NCI-H2107 (cell line): ENCODE results near the gene AANAT.

Source experiments
- DNase-seq: peaks from one replicate; lab custom pipeline; 2025; lab: John Stamatoyannopoulos, UW

AANAT gene

DNA sequence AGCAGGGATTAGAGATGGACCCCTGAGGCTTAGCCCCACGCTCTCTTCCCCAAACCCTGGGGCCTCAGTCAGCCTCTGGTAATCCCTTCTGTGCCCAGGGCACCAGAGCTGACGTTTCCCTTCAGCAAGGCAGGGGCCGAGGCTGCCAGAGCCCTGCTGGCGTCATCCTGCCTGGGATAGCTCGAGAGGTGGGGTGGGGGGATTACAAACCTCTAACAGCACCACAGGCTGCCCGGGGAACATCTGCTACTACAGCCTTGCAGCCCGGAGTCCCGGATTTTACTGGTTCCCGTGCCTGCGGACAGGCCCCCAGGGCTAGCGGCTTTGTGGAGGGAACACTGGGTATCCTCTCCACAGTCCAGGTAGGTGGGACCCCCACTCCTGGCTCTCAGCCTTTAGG lies at the start of gene AANAT:
Gene AANAT (plus strand): TSS at position 238 of the 400 bp plus-strand sequence. CDS start 1,144 bp downstream, outside the sequence.
- DNase-seq, result no peak

DNA sequence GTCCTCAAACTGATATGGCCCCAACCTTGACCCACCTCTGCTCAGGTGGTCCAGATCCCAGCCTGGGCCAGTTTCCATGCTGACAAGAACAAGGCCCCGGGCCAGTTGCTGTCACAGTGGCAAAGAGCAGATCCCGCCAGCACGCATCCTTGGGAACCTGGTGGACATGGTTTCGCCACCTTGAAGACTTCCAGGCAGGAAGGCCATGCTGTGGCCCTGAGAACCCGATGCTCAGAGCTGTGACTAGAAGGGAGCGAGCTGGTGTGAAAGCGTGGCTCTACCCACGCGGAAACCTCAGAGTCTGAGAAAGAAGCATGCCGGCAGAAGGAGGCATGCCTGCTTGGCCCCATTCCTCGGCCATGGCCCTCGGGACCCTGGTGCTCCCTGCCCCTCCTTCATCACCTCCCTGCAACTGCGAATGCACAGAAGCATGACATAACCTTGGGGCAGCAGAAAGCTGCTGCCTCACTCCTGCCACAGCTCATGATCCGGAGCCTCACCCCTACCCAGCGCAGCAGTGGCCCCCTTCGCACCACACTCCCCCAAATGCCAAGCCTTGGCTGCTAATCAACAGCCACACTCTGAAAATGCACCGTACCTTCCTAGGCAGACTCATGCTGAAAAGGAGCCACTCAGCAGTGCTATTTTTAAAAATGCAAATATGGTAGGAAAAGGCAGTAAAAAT lies 47.7 kb upstream of the AANAT start:
- no peak for DNase-seq

DNA sequence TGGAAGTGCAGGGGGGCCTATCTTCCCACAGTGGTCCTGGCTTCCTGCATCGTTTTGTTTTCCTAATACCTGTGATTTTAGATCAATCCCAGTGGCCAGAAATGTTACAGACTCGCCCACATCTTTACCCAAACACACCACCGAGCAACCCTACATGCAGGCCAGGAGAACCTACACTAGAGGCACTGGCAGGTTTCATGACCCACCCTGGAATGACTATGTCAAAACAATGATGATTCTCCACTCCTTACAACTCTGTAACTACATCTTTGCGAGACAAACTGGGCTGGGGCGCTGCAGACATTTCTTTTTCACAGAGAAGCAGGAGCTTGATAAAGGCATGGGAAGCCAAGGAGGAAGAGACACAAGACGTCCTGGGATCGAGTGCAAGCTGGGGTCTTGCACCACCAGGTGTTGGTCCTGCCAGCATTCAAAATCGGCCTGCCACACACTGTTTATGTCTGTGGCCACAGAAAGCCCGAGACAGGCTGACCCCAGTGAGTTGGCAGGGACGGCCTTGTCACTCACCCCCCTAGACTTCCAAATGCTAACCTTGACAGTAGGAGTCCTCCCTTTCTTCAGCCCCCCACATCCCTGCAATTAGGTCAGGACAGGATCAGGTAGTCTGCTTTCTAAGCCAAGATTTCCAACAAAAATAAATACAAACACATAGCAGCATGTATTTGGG lies 46.9 kb upstream of the AANAT start:
- no peak for DNase-seq

DNA sequence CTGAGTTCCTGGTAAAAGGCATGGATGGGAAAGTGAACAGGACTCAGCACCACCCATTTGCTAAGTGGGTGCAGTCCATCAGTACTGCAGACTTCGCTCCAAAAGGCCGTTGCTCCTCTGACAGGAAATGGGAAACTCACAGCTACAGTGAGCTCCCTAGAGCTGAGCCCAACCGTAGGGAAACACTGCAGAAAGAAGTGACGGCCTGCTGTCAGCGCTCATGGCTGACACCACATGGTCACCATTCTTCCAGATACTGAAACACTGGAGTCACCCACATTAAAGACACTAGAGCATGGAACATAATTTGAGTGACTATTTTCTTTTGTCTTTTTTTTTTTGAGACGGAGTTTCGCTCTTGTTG lies 46.4 kb upstream of the AANAT start:
- no peak for DNase-seq

DNA sequence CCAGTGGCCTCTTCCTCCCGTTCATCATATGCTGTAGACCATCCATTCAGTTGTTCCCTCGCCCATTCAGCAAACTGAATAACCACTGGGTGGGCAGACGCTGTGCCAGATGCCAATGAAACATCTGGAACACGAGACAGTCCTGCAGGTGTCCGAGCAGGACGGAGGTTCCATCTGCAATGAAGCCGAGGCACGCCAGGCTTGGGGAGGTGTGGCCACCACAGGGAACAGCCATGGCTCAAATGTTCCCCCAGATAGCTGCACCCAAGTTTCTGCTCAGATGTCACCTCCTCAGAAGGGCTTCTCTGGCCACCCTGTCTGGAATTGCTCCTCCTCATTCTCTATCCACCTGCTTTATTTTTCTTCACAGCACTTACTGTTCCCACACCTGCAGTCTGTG lies 45.0 kb upstream of the AANAT start:
- DNase-seq, result no peak

DNA sequence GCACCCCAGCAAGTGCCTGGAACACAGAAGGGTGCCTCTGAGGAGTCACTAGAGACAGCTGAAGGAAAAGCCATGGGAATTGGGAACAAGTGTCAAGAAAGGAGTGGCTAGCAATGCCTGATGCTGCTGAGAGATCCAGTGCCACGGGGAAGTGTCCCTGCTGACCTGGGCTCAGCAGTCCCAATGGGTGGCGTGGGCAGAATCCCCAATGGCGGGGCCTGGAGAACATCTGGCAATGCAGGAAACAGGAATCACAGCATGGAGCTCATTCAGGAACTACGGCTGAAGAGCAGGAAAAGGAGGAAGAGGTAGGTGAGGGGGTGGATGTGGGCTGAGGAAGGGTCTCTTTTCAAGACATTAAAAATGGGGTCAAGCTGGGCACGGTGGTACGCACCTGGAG lies 44.5 kb upstream of the AANAT start:
- no peak for DNase-seq

DNA sequence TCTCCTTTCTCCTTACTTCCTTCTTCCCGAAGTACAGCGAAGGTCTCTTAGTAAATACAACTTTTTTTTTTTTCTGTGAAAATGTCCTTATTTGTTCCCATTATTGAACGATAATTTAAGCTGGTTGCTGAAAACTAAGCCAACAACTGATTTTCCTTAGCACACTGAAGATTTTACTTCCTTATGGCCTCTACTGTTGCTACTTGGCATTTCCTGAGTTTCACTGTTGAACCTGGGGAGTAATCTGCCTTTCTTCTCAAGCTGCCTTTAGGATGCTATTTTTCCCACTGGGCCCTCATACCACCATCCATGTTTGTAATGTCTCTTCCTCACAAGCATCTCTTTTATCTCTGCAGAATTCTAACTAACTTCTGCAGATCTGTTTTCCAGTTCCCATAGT lies 40.5 kb upstream of the AANAT start:
- DNase-seq, result no peak

DNA sequence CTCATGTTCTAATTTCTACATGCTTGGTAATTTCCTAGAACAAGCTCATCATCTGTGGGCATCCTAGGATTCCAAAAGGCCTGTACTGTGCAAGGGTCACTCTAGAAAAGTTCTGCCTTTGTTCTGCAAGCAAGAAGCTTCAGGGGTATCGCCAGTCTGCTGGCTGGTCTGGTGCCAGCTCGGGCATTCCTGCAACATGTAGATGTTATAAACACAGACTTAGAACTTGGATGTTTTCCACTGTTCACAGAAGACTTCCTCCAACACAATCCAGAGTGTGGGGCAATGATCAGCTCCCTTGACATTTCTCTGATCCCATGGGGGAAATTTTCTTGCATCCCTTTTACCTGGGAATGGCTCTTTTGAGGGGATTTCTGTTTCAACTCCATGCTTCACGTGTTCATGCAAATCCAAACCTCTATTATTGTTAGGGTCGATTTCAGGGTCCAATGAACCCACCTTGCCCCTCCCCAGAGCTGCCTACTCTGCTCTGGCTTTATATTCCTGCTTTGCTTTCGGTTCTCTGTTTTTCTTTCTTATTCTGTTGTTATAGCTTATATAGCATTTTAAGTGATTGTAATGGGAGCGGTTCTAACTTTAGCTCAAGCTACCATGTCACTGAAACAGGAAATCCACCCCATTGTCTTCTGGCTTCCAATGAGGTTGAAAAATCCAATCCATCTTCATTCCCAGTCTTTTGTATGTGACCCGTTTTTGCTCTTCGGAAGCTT lies 39.7 kb upstream of the AANAT start:
- no peak for DNase-seq

DNA sequence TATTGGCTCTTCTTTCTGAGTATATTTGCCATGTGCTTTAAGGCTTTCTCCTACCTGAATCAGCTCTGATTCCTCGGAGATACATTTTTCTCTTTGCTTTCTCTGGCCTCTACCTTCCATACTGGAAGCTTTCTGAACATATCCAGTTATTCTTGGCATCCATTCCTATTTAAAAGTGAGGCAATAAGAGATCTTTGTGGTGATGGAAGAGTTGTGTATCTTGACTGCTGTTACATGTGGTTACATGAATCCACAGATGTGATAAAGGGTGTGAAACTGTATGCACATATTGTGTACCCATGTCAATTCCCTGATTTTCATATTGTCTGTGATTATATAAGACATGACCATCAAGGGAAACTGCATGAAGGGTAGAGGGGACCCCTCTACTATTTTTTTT lies 38.9 kb upstream of the AANAT start:
- no peak for DNase-seq

DNA sequence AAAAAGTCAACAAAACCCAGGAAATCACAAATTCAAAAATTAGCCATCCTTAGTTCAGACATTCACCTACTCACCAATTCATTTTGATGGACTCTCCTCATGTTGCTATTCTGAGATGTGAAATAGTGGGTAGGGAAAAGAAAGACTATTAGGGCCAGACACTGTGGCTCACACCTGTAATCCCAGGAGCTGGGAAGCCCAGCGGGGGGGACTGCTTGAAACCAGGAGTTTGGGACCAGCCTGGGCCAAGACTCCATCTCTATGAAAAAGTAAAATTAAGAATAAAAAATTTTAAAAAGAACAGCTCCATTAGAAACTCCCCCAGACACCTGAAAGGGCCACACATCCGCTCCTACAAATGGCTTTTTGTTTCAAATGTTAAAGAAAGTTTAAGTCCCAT lies 35.9 kb upstream of the AANAT start:
- no peak for DNase-seq

DNA sequence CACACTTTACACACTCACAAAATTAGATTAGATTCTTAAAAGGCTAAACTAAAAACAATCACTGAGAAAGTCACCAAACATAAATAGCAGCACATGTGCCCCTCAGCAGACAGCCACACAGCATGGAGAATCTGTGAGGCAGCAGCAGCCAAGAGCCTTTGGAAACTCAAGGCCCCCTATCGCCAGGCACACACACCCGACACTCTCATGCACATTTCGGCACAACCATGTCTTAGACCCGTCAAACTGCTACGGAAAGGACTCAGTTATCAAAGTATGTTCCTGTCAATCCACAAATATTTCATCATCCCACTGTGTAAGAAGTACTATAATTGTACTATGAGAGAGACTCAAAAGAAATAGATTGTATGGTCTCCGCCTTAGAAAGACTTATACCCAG lies 35.4 kb upstream of the AANAT start:
- no peak for DNase-seq

DNA sequence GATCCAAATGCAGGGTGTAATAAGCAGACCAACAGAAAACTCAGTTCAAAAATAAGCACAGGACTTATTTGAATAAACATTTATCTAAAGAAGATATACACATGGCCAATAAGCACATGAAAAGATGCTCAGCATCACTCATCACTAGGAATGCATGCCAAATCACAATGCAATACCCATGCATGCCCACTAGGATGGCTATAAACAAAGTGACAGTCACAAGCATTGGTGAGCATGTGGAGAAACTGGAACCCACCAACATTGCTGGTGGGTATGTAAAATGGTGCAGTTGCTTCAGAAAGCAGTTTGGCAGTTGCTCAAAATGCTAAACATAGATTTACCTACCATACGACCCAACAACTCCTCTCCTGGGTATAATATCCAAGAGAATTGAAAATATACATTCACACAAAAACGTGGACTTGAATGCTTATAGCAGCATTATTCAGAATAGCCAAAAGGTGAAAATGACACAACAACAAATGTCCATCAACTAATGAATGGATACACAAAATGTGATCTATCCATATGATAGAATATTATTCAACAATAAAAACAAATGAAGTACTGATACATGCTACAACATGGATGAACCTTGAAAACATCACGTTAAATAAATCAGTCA lies 34.6 kb upstream of the AANAT start:
- DNase-seq, result no peak

DNA sequence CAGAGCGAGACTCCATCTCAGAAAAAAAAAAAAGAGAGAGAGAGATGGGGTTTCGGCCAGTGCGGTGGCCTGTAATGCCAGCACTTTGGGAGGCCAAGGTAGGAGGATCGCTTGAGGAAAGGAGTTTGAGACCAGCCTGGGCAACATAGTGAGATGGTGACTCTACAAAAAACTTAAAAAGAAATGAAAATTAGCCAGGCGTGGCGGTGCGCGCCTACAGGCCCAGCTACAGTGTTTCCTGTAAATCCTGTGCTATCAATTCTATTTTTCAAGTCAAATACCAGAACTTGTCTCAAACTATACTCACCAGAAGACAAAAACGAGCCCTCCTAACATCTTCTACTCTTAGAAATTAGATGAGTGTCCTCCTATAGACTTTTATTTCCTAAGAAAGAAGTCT lies 33.7 kb upstream of the AANAT start:
- no peak for DNase-seq

DNA sequence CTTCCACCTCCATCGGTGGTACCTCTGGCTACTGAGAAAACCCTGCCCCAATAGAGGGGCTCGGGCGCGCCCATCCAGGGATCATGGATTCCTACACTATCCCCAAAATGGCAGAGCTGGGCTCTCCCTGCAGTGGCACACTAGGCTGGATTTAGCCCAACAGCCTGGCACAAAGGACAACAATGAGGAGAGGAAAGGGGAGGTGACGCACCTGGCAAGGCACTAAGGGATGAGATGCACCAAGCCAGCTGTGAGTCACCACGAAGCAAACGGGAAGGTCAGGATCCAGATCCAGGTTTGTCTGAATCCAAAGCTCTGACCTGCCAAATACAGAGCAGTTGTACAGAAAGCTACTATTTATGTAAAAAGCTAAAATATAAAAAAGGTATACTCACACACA lies 32.5 kb upstream of the AANAT start:
- DNase-seq, result no peak

DNA sequence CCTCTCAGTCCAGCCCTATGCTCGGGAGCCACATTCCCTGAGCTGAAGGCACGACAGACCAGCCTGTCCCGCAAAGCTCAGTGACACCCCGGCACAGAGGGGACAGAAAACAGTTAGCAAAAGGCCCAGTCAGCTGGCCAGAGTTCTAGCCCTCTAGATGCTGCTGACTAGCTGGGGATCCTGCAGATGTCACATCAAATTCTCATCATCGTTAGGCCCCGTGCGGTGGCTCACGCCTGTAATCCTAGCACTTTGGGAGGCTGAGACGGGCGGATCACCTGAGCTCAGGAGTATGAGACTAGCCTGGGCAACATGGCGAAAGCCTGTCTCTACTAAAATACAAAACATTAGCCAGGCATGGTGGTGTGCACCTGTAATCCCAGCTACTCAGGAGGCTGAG lies 31.7 kb upstream of the AANAT start:
- no peak for DNase-seq

DNA sequence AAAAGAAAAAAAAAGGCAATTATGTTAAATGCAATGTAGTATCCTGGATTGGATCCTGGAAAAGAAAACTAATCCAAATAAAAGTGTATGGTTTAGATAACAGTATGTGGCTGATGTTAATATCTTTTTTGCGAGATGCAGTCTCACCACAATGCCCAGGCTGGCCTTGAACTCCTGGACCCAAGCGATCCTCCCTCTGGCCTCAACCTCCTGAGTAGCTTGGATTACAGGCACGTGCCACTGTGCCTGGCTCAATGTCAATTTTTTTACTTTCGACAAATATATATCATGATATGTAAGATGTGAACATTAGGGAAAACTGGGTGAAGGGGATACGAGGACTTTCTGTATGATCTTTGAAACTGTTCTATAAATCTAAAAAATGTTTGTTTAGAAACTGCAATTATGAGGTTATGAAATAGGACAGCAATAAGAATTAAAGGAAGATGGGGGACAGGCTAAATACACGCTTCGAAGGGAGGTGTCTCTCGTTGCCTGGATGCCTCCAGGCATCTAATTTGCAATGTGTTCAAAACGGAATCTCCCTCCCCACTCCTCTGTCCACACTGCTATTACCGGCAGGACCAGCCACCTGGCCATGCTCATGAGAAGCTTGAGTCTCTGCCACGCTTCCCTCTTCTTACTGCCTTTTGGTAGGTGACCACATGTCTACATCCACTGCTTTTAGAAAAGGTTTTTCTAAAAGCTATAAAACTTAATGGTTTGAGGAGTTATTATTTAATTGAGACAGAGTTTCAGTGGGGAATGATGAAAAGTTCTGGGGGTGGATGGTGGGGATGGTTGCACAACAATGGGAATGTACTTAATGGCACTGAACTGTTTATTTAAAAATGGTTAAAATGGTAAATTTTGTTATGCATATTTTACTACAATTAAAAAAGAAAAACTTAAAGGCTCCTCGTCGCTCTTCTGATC lies 29.7 kb upstream of the AANAT start:
- no peak for DNase-seq

DNA sequence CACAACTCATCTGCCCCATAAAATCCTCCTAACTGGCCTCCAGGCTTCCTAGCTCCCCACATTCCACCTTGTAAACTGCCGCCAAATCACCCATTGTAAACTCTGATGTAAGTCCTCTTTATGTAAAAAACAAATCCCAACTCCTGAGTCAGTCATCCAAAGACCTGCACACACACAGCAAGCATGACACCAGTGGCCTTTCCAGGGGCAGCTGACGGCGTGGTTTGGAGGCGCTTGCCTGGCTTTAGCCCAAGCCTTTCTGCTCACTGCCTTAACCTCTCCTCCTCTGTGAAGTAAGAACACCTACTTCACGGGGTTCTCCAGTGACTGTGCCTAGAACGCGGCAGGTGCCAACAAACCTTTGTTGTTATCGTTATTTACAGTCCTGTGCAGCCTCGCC lies 28.5 kb upstream of the AANAT start:
- DNase-seq, result no peak

DNA sequence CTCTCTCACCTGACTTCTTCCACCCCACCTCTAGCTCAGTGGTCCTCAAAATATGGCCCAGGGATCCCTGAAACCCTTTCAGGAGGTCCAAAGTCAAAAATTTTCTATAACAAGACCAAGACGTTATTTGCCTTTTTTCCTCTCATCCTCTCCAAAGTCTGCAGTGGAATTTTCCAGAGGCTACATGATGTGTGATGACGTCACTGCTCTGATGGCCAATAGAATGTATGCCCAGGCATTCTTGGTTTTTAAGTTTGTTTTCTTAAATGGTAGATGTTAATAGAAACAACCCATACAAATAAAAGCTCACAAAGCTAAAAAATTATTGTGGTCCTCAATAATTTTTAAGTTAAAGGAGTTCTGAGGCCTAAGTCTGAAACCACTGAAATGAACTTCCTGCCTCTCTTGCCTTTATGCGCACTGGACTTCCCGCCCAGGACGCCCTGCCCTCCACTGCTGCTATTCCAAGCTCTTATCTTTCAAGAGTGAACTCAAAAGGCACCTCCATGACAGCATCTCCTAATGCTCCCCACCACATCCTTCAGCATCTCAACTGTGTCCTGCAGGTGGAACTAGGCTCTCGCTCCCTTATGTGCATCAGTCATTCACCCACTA lies 28.0 kb upstream of the AANAT start:
- no peak for DNase-seq

DNA sequence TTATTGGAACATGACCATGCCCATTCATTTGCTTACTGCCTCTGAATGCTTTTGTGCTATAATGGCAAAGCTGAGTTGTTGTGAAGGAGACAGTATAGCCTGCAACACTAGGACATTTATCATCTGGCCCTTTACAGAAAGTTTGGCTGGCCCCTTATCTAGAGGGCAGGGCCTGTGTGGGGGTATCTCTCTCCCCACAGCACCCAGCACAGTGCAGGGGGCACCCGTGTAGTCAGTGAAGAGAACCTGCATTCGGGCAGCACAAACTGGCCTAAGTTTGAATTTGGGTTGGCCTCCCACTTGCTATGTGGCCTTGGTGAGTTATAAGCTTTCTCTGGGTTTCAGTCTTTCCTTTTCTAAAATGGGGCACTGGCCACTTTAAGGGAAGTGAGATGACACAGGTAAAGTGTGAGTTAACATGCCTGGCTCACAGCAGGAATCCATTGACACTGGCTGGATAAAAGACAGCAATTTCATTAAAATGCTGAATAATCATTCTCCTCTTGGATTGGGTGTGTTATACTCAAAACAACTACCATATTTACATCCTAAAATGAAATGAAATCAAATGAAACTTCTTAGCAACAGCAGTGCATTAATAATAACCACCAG lies 26.5 kb upstream of the AANAT start:
- no peak for DNase-seq

DNA sequence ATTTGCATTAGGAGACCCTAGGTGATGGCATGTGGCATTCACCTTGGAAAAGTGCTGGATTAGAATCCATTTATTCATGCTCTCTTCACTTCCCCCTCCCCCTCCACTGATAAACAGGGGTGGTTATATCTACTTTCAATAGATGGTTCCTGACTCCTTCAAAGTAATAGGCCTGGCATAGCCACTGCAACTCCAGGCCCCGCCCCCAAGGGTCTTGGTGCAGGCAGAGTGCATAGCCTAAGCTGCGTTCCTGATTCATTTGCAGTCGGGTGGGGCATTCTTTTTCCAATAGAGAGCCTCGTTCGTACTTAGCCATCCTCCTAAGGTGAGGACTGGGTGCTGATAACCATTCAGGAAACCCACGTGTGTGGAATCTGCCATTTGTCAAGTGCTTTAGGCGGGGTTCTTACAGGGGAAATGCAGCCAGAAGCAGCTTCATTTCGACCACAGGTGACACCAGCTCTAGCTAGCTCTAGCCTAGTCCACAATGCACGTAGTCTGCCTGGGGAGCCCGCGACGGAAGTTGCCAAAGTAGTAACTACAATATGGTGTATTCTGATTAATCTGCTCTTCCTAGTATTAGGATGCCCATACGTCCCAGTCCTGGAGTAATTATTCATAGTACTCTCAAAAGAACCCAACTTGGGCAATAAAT lies 25.6 kb upstream of the AANAT start:
- DNase-seq, result no peak
